Chondrocyte (in vitro differentiated cells): Measurements from ENCODE around the gene SETBP1. TPM values are rescaled to one million over a fixed set of nuclear protein-coding genes. Genes with fewer than 3 reads are reported as not detected.

Experiments used
- DNase-seq: peaks from one replicate; pipeline ENCODE4 v3.0.0; 2021; ENCODE audit warnings: mixed read lengths, low spot score
- H3K27ac Mint-ChIP-seq: one replicate; pipeline ENCODE4 v1.8.0; 2021; ENCODE audit warnings: mild to moderate bottlenecking, moderate library complexity, mixed read lengths; ENCODE audit not compliant: unreplicated experiment
- H3K27me3 Mint-ChIP-seq: 2 replicates; pipeline ENCODE4 v1.8.0; 2021; ENCODE audit warnings: low read depth, mixed read lengths
- H3K36me3 Mint-ChIP-seq: 2 replicates; pipeline ENCODE4 v1.8.0; 2021; ENCODE audit warnings: low read depth, mixed read lengths
- H3K4me1 Mint-ChIP-seq: 2 replicates; pipeline ENCODE4 v1.8.0; 2021; ENCODE audit warnings: low read depth, mild to moderate bottlenecking, mixed read lengths
- H3K4me3 Mint-ChIP-seq: one replicate; pipeline ENCODE4 v1.8.0; 2021; ENCODE audit warnings: mild to moderate bottlenecking, moderate library complexity, mixed read lengths; ENCODE audit not compliant: unreplicated experiment
- H3K9me3 Mint-ChIP-seq: 2 replicates; pipeline ENCODE4 v1.8.0; 2021; ENCODE audit warnings: low read depth, mixed read lengths
- CTCF ChIP-seq: fragments of 200-600 bp; sonication (generic); IDR thresholded peaks from 2 replicates; pipeline ENCODE4 v1.5.0; 2021; ENCODE audit warnings: antibody characterized with exemption, mild to moderate bottlenecking, moderate library complexity
- total RNA-seq: library from RNA; stranded (reverse); gene quantifications from 3 replicates; pipeline ENCODE4 v1.2.1, GENCODE V29; 2021

Gene SETBP1
- total RNA-seq, 1 donor from 2014 or later = 29.3 TPM

GRCh38 chr18:44987371-44987770 is 306.7 kb downstream of the SETBP1 start:
- H3K9me3 Mint-ChIP-seq = peaks cover 7% of the 10 kb centered on the region
- no peak for TF ChIP-seq CTCF
- H3K4me1 Mint-ChIP-seq = peaks cover 27% of the 10 kb centered on the region
- H3K27me3 Mint-ChIP-seq = no peaks in the 10 kb centered on the region
- no peak for DNase-seq
- H3K4me3 Mint-ChIP-seq = no peak overlapping the region
- H3K36me3 Mint-ChIP-seq = peaks cover 5% of the 10 kb centered on the region
- H3K27ac Mint-ChIP-seq = no peak overlapping the region

- Mint-ChIP-seq H3K4me1 (peaks cover 22% of the 10 kb centered on the region), H3K27me3 (no peaks in the 10 kb centered on the region), H3K9me3 (peaks cover 7% of the 10 kb centered on the region), H3K36me3 (peaks cover 5% of the 10 kb centered on the region), H3K27ac (peak overlapping the region; percentile 66), H3K4me3 (no peak overlapping the region)
- DNase-seq = no peak
- no peak for TF ChIP-seq CTCF
Measured at GRCh38 chr18:44988821-44989587, 308.3 kb downstream of the SETBP1 start.

DNA sequence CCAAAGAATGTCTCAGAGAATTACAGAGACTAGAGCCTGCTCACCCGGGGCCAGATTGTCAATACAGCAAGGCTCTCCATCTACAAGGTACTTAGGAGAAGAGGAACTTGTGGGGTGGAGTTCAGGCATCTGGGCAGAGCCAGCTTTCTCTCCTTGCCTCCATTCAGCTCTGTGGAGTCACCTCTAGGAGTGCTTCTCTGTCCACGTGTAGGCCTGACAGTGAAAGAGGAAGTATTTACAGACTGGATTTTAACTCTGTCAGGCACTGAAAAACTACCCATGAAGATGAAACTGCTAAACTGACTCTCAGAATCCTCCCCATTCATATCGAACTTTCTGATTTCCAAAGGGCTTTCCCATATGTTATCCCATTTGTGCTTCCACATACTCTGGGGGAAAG is 315.6 kb downstream of the SETBP1 start:
- DNase-seq = no peak
- peaks cover 8% of the 10 kb centered on the region for H3K9me3 Mint-ChIP-seq
- peaks cover 5% of the 10 kb centered on the region for H3K36me3 Mint-ChIP-seq
- H3K4me1 Mint-ChIP-seq = peaks cover 9% of the 10 kb centered on the region
- H3K4me3 Mint-ChIP-seq = no peak overlapping the region
- no peak overlapping the region for H3K27ac Mint-ChIP-seq
- no peaks in the 10 kb centered on the region for H3K27me3 Mint-ChIP-seq
- no peak for TF ChIP-seq CTCF

- H3K27me3 Mint-ChIP-seq = no peaks in the 10 kb centered on the region
- DNase-seq = no peak
- peaks cover 5% of the 10 kb centered on the region for H3K36me3 Mint-ChIP-seq
- H3K4me3 Mint-ChIP-seq = no peak overlapping the region
- TF ChIP-seq CTCF = no peak
- peaks cover 16% of the 10 kb centered on the region for H3K4me1 Mint-ChIP-seq
- peaks cover 8% of the 10 kb centered on the region for H3K9me3 Mint-ChIP-seq
- no peak overlapping the region for H3K27ac Mint-ChIP-seq
Measured at GRCh38 chr18:44997174-44997573, 316.5 kb downstream of the SETBP1 start.

DNA sequence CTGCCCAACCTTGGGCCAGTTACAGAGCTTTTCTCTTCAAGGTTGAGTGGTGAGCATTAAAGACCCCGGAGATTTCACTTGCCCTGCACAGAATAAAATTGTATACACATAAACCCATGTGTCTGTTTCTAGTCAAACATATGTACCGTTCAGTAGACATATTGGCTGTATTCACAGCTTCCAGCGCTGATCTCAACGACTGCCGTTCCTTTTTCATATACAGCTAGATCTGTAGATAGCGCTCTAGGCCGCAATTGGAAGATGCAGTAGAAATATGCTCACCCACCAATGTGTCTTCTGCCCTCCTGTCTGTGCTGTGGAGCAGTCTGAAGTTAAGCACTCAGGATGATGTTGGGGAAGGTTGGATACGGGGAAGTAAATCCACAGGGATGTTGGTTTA is 317.7 kb downstream of the SETBP1 start:
- no peak overlapping the region for H3K4me3 Mint-ChIP-seq
- H3K4me1 Mint-ChIP-seq = peaks cover 26% of the 10 kb centered on the region
- no peak overlapping the region for H3K27ac Mint-ChIP-seq
- no peak for DNase-seq
- H3K9me3 Mint-ChIP-seq = peaks cover 8% of the 10 kb centered on the region
- no peak for TF ChIP-seq CTCF
- H3K36me3 Mint-ChIP-seq = peaks cover 5% of the 10 kb centered on the region
- H3K27me3 Mint-ChIP-seq = no peaks in the 10 kb centered on the region
